H1 (cell line): ENCODE results near the gene ZBTB44. TPM values are rescaled to one million over a fixed set of nuclear protein-coding genes. Genes with fewer than 3 reads are reported as not detected.

Experiments used
- CTCF ChIA-PET: fragments of 300-600 bp; sonication (Branson Sonifier 250); formaldehyde crosslinking; loops from one replicate; lab custom pipeline; 2021; ENCODE audit not compliant: partially characterized antibody; lab: Charles Lee
- POLR2A ChIA-PET: fragments of 300-600 bp; sonication (Branson Sonifier 250); formaldehyde crosslinking; loops from one replicate; lab custom pipeline; 2021; ENCODE audit warnings: inconsistent platforms; ENCODE audit not compliant: partially characterized antibody; lab: Charles Lee
- DNase-seq, 2 experiments: peaks; one replicate each; pipeline versions ENCODE4 v3.0.0 to v3.0.0-alpha.2; 2010 to 2022; ENCODE audit warnings: low spot score in 2 of 2, low read depth in 1 of 2, mixed read lengths in 1 of 2
- FAIRE-seq: peaks from 2 replicates; lab custom pipeline; 2011; peaks lifted over from hg19 to GRCh38; lab: Jason Lieb, UNC
- H2AFZ ChIP-seq: 2 replicates; pipeline ENCODE4 v1.8.1; 2012; ENCODE audit warnings: low read length, inconsistent platforms
- H2AK5ac ChIP-seq: 2 replicates; pipeline ENCODE4 v1.6.1; 2013; ENCODE audit warnings: low read depth, low read length
- H2BK120ac ChIP-seq: replicated peaks from 2 replicates; pipeline ENCODE3; 2013; ENCODE audit warnings: low read depth, low read length, inconsistent platforms
- H2BK12ac ChIP-seq: 2 replicates; pipeline ENCODE4 v1.6.1; 2013; ENCODE audit warnings: low read depth, low read length
- H2BK15ac ChIP-seq: 2 replicates; pipeline ENCODE4 v1.6.1; 2013; ENCODE audit warnings: low read length
- H2BK20ac ChIP-seq: 2 replicates; pipeline ENCODE4 v1.6.1; 2013; ENCODE audit warnings: low read length
- H2BK5ac ChIP-seq: 2 replicates; pipeline ENCODE4 v1.6.1; 2013; ENCODE audit warnings: low read depth, low read length
- H3K14ac ChIP-seq: 2 replicates; pipeline ENCODE4 v1.6.1; 2013; ENCODE audit warnings: inconsistent platforms; ENCODE audit not compliant: insufficient read length
- H3K18ac ChIP-seq: 2 replicates; pipeline ENCODE4 v1.6.1; 2013; ENCODE audit warnings: low read length; ENCODE audit errors: extremely low read depth
- H3K23ac ChIP-seq: 2 replicates; pipeline ENCODE4 v1.6.1; 2013; ENCODE audit warnings: inconsistent platforms; ENCODE audit not compliant: insufficient read length
- H3K23me2 ChIP-seq: 2 replicates; pipeline ENCODE4 v1.6.1; 2013; ENCODE audit warnings: low read depth, low read length
- H3K27ac ChIP-seq: 2 replicates; pipeline ENCODE4 v1.6.1; 2011; ENCODE audit warnings: low read depth, low read length, inconsistent platforms
- H3K27me3 ChIP-seq, 4 experiments: replicated peaks in 1 of 4; 1 replicate in 1 of 4; 2 replicates in 3 of 4; pipeline versions ENCODE4 v1.6.1 to v1.8.1; 2011 to 2013; ENCODE audit warnings: low read length in 3 of 4, mild to moderate bottlenecking in 3 of 4, inconsistent platforms in 2 of 4, mixed read lengths in 2 of 4, moderate library complexity in 1 of 4; ENCODE audit not compliant: control insufficient read depth in 3 of 4, insufficient read depth in 3 of 4; ENCODE audit errors: extremely low read depth in 1 of 4
- H3K36me3 ChIP-seq, 4 experiments: 2 replicates each; pipeline versions ENCODE4 v1.6.1 to v1.8.1; 2011 to 2013; ENCODE audit warnings: mild to moderate bottlenecking in 4 of 4, low read length in 3 of 4, moderate library complexity in 2 of 4, control low read depth in 1 of 4, inconsistent platforms in 1 of 4; ENCODE audit not compliant: insufficient read depth in 4 of 4, control insufficient read depth in 2 of 4
- H3K4ac ChIP-seq: replicated peaks from 2 replicates; pipeline ENCODE3; 2013; ENCODE audit warnings: low read length, low read depth, mixed read lengths, inconsistent platforms; ENCODE audit not compliant: insufficient read length
- H3K4me1 ChIP-seq, 4 experiments: replicated peaks in 1 of 4; 1 replicate in 1 of 4; 2 replicates in 3 of 4; pipeline versions ENCODE4 v1.6.1 to v1.8.1; 2011 to 2013; ENCODE audit warnings: low read length in 3 of 4, inconsistent platforms in 2 of 4, mixed read lengths in 1 of 4; ENCODE audit not compliant: insufficient read depth in 4 of 4, control insufficient read depth in 3 of 4
- H3K4me2 ChIP-seq, 2 experiments: 2 replicates each; pipeline versions ENCODE4 v1.6.1 to v1.8.1; 2011 to 2013; ENCODE audit warnings: low read depth in 2 of 2, low read length in 2 of 2, control low read depth in 1 of 2, inconsistent platforms in 1 of 2, mild to moderate bottlenecking in 1 of 2; ENCODE audit not compliant: insufficient read depth in 1 of 2
- H3K4me3 ChIP-seq, 4 experiments: fragments of 200-600, 300-600 bp in 1 of 4; sonication (generic), shearing (Covaris generic), sonication (Bioruptor Twin) in 1 of 4; 2 replicates each; pipeline versions ENCODE4 v1.5.1 to v1.8.1; 2011 to 2016; ENCODE audit warnings: low read length in 4 of 4, low read depth in 3 of 4, control low read depth in 2 of 4, inconsistent platforms in 2 of 4, mild to moderate bottlenecking in 2 of 4, mixed read lengths in 1 of 4, moderate library complexity in 1 of 4; ENCODE audit not compliant: insufficient read depth in 2 of 4; ENCODE audit errors: extremely low read depth in 1 of 4
- H3K56ac ChIP-seq: replicated peaks from 2 replicates; pipeline ENCODE3; 2013; ENCODE audit warnings: low read depth, mild to moderate bottlenecking, mixed read lengths, low read length, inconsistent platforms; ENCODE audit not compliant: insufficient read length
- H3K79me1 ChIP-seq: 2 replicates; pipeline ENCODE4 v1.6.1; 2013; ENCODE audit warnings: low read depth, low read length, control low read depth
- H3K79me2 ChIP-seq, 2 experiments: 2 replicates each; pipeline versions ENCODE4 v1.6.1 to v1.8.1; 2012 to 2013; ENCODE audit warnings: low read length in 2 of 2, mild to moderate bottlenecking in 2 of 2, inconsistent platforms in 1 of 2; ENCODE audit not compliant: insufficient read depth in 2 of 2, control insufficient read depth in 1 of 2
- H3K9ac ChIP-seq, 4 experiments: replicated peaks in 1 of 4; 1 replicate in 1 of 4; 2 replicates in 3 of 4; pipeline versions ENCODE4 v1.6.1 to v1.8.1; 2011 to 2013; ENCODE audit warnings: low read depth in 3 of 4, low read length in 3 of 4, control low read depth in 2 of 4, mild to moderate bottlenecking in 2 of 4, moderate library complexity in 2 of 4, inconsistent platforms in 1 of 4; ENCODE audit errors: extremely low read depth in 1 of 4
- H3K9me3 ChIP-seq, 2 experiments: 2 replicates each; pipeline versions ENCODE4 v1.6.1 to v1.8.1; 2012 to 2013; ENCODE audit warnings: mild to moderate bottlenecking in 2 of 2, moderate library complexity in 2 of 2, control low read depth in 1 of 2, inconsistent platforms in 1 of 2, low read depth in 1 of 2, low read length in 1 of 2, mixed read lengths in 1 of 2; ENCODE audit not compliant: insufficient read depth in 2 of 2
- H4K20me1 ChIP-seq, 2 experiments: replicated peaks in 1 of 2; 2 replicates each; pipeline versions ENCODE3 to v1.8.1; 2011 to 2013; ENCODE audit warnings: inconsistent platforms in 2 of 2, low read length in 2 of 2, mild to moderate bottlenecking in 1 of 2; ENCODE audit not compliant: insufficient read depth in 2 of 2, control insufficient read depth in 1 of 2
- H4K5ac ChIP-seq: 2 replicates; pipeline ENCODE4 v1.6.1; 2013; ENCODE audit warnings: low read length, low read depth, mixed read lengths, inconsistent platforms; ENCODE audit not compliant: insufficient read length
- H4K8ac ChIP-seq: 2 replicates; pipeline ENCODE4 v1.8.0; 2013; ENCODE audit warnings: mild to moderate bottlenecking, moderate library complexity, low read length, inconsistent platforms; ENCODE audit not compliant: insufficient read depth; ENCODE audit errors: extremely low read depth
- H4K91ac ChIP-seq: replicated peaks from 2 replicates; pipeline ENCODE3; 2013; ENCODE audit warnings: low read length, mixed read lengths, inconsistent platforms; ENCODE audit not compliant: insufficient read length
- SP1 ChIP-seq: IDR thresholded peaks from 2 replicates; pipeline ENCODE4 v1.6.1; 2011; ENCODE audit warnings: low read depth, low read length
- WGBS, 2 experiments: shearing (Covaris generic) in 1 of 2; methylation state at CpG; one replicate each; pipeline versions ENCODE4 v1.1.6 to v1.1.7; 2013 to 2015; ENCODE audit warnings: low lambda C conversion rate in 2 of 2, mixed read lengths in 2 of 2, inconsistent platforms in 1 of 2, low coverage in 1 of 2, missing lambda C conversion rate in 1 of 2; ENCODE audit not compliant: insufficient replicate concordance in 2 of 2, insufficient coverage in 1 of 2, insufficient read length in 1 of 2; ENCODE audit errors: extremely low coverage in 1 of 2, missing lambda C conversion rate in 1 of 2; 5-methylcytosine and 5-hydroxymethylcytosine counted together
- polyA plus RNA-seq, 7 experiments: library from polyadenylated mRNA; depleted of rRNA in 3 of 7; stranded (reverse) in 5 of 7; unstranded in 2 of 7; fragments of >200 nt in 5 of 7; fragments of 200-250 nt in 2 of 7; gene quantifications; 1 replicate in 5 of 7; 2 replicates in 1 of 7; 4 replicates in 1 of 7; pipeline versions ENCODE4 v1.2.1 to v1.2.3, GENCODE V29; 2011 to 2013; ENCODE audit warnings: missing spikeins in 2 of 7, mixed read lengths in 2 of 7
- total RNA-seq: library from RNA; stranded (reverse); fragmentation: NEBNext Ultra II Directional; extraction: Animal tissue kit (Norgen Biotek cat#: 25700); gene quantifications from 2 replicates; pipeline ENCODE4 v1.2.1, GENCODE V29; 2021

The ZBTB44 gene
- total and polyA plus RNA-seq, 2 of the 8 experiments (the other 6 are each of a cell fraction or from before 2014, with no cell fraction given), result 37.2 to 158 TPM

- Histone ChIP-seq H3K4me1 (peaks cover 5 to 13% (median 9%) of the 10 kb centered on the region in 4 experiments), H3K4me3 (no peak overlapping the region), H3K4ac (no peak overlapping the region), H2BK120ac (no peak overlapping the region), H2AFZ (no peak overlapping the region), H3K56ac (no peak overlapping the region), H3K79me1 (no peaks in the 10 kb centered on the region), H2AK5ac (no peak overlapping the region), H3K9me3 (peaks cover 6 to 21% of the 10 kb centered on the region in 2 experiments), H3K27me3 (no peaks in the 10 kb centered on the region), H3K9ac (no peak overlapping the region), H3K36me3 (peaks cover 0 to 26% (median 11%) of the 10 kb centered on the region in 4 experiments; a peak in 5 of 8 replicates), H4K20me1 (peaks cover 1 to 4% of the 10 kb centered on the region in 2 experiments), H2BK5ac (no peak overlapping the region), H3K4me2 (no peak overlapping the region; a peak in 1 of 4 replicates), H2BK20ac (no peak overlapping the region), H3K27ac (no peak overlapping the region), H3K14ac (no peak overlapping the region), H3K18ac (no peak overlapping the region), H4K5ac (no peak overlapping the region), H3K23me2 (peaks cover 7% of the 10 kb centered on the region), H3K79me2 (peaks cover 30 to 84% of the 10 kb centered on the region in 2 experiments), H4K91ac (no peak overlapping the region), H4K8ac (no peak overlapping the region), H2BK15ac (no peak overlapping the region), H2BK12ac (no peak overlapping the region), H3K23ac (no peak overlapping the region)
- DNase-seq (no peak), FAIRE-seq (no peak)
- 95% methylated on average over 4 of the region's 4 CpGs; no CpG with 5 or more reads in 1 of the 2 experiments for WGBS, 2 experiments
- POLR2A ChIA-PET, result interaction anchor here (0.7 to 1.6 kb wide), 3 partner anchors 11 to 16 kb away, joined by 3 to 6 read pairs (median 4); no protein-coding TSS in a partner anchor
- CTCF ChIA-PET, result interaction anchor here (0.6 to 1.0 kb wide), 5 partner anchors 10 to 472 kb away, joined by 3 to 5 read pairs (median 3); no protein-coding TSS in a partner anchor
- TF ChIP-seq SP1, result no peak
Measured at GRCh38 chr11:130310622-130311021, 4.1 kb downstream of the ZBTB44 start.
